Stomach (tissue), 4 donors: ENCODE results near the gene ANTXRL.

Experiments
- EP300 ChIP-seq: sonication (generic); formaldehyde crosslinking; IDR thresholded peaks from one replicate; pipeline ENCODE4 v1.6.1; 2017; ENCODE audit warnings: antibody characterized with exemption
- POLR2A ChIP-seq, 4 donors: fragments of 450-650 bp; IDR thresholded peaks; one replicate each; pipeline ENCODE4 v1.6.1; 2016; ENCODE audit warnings: antibody characterized with exemption in 4 of 4, control low read depth in 2 of 4, mild to moderate bottlenecking in 1 of 4, moderate library complexity in 1 of 4
- POLR2AphosphoS5 ChIP-seq, 3 donors: sonication (generic); formaldehyde crosslinking; IDR thresholded peaks; one replicate each; pipeline ENCODE4 v1.6.1; 2016; ENCODE audit warnings: antibody characterized with exemption in 3 of 3
- TF ChIP-seq, protein P1 (sequence below), 7 experiments: fragments of 450-650 bp in 4 of 7; fragments of 200-600 bp in 3 of 7; sonication (generic) in 3 of 7; IDR thresholded peaks; one replicate each; pipeline ENCODE4 v1.5.1; 2016 to 2019; ENCODE audit warnings: antibody characterized with exemption in 7 of 7, control low read depth in 2 of 7, mild to moderate bottlenecking in 1 of 7

DNA sequence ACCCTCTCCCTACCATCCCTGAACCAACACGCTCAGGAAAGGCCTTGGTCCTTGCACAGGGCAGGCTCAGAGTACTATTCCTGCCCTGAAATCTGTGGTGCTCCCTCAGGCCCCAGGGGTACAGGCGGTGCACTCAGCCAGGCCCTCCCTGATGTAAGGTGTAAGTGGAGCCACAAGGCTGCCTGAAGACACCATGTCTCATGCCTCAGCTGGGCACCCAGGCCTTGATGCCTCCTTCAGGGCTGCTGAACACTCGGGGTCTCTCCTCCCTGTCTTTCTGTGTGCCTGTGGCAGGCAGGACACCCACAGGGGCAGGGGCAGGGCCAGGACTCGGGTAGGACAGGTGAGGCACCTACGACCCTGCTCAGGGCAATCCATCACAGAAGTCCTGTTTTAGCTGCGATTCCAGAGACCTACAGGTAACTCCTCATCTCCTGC lies 22.9 kb upstream of the ANTXRL start:
- TF ChIP-seq POLR2A (IDR thresholded peaks at IDR 0.05) (no peak), POLR2AphosphoS5 (IDR thresholded peaks at IDR 0.05) (no peak), EP300 (no peak)
- TF ChIP-seq, protein P1, sequence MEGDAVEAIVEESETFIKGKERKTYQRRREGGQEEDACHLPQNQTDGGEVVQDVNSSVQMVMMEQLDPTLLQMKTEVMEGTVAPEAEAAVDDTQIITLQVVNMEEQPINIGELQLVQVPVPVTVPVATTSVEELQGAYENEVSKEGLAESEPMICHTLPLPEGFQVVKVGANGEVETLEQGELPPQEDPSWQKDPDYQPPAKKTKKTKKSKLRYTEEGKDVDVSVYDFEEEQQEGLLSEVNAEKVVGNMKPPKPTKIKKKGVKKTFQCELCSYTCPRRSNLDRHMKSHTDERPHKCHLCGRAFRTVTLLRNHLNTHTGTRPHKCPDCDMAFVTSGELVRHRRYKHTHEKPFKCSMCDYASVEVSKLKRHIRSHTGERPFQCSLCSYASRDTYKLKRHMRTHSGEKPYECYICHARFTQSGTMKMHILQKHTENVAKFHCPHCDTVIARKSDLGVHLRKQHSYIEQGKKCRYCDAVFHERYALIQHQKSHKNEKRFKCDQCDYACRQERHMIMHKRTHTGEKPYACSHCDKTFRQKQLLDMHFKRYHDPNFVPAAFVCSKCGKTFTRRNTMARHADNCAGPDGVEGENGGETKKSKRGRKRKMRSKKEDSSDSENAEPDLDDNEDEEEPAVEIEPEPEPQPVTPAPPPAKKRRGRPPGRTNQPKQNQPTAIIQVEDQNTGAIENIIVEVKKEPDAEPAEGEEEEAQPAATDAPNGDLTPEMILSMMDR (IDR thresholded peaks at IDR 0.05), result no peak
